Type B pancreatic cell (in vitro differentiated cells): ENCODE results near the gene FBXO47. TPM values are rescaled to one million over a fixed set of nuclear protein-coding genes. Genes with fewer than 3 reads are reported as not detected.

Source experiments
- microRNA-seq: library from miRNA; unstranded; fragments of <30 nt; microRNA quantifications from one replicate; pipeline ENCODE4, GENCODE V29; 2020
- total RNA-seq: library from RNA; stranded (reverse); gene quantifications from 2 replicates; pipeline ENCODE4 v1.2.1, GENCODE V29; 2021; ENCODE audit warnings: low replicate concordance

FBXO47 gene
- total RNA-seq, 1 donor from 2014 or later = not detected

Small RNAs within 50 kb of the gene (microRNA-seq; reads per million reads assigned to microRNA genes)
- gene MIR6779 = not detected

Other genes starting within 250 kb of the FBXO47 start
- gene CISD3, start 237.1 kb downstream of the FBXO47 start, total RNA-seq = 12.8 and 15.6 TPM in 2 replicates
- gene PCGF2, start 219.1 kb downstream of the FBXO47 start, total RNA-seq = 37.6 and 74.6 TPM in 2 replicates
- 149 and 152 TPM in 2 replicates for gene PSMB3, start 214.7 kb downstream of the FBXO47 start, total RNA-seq
- 37.0 and 72.6 TPM in 2 replicates for gene PIP4K2B, start 167.8 kb downstream of the FBXO47 start, total RNA-seq
- 17.7 and 19.7 TPM in 2 replicates for gene CWC25, start 142.1 kb downstream of the FBXO47 start, total RNA-seq
- 1,908 and 1,925 TPM in 2 replicates for gene RPL23, start 113.7 kb downstream of the FBXO47 start, total RNA-seq
- gene LASP1, start 97.3 kb downstream of the FBXO47 start, total RNA-seq = 159 and 210 TPM in 2 replicates
- gene PLXDC1, start 184.2 kb upstream of the FBXO47 start, total RNA-seq = 1.7 and 5.0 TPM in 2 replicates
- gene ARL5C, start 198.8 kb upstream of the FBXO47 start, total RNA-seq = not detected in 2 replicates
- 1.8 and 9.5 TPM in 2 replicates for gene CACNB1, start 230.3 kb upstream of the FBXO47 start, total RNA-seq
- 1,605 and 1,703 TPM in 2 replicates for gene RPL19, start 232.9 kb upstream of the FBXO47 start, total RNA-seq